Measurements from ENCODE around the gene ACVR2B.

DNA sequence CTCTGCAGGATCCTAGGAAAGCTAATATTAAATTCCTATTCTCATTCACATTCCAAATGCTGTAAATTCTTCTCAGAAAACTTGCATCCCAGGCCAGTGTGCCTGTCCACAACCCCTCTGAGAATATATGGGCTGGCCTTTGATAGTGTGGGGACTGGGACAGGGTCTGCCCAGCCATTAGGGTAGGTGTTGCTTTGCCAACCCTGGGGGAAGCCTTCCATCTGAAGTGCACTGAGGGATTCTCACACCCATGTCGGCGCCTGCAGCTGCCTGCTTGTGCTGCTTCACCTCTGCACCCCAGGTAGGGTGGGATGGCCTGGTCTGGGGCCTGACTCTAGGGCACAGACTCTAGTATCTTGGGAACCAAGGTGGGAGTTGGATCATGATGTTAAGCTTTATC, 27.2 kb downstream of the ACVR2B start:
- TF ChIP-seq, protein P1, sequence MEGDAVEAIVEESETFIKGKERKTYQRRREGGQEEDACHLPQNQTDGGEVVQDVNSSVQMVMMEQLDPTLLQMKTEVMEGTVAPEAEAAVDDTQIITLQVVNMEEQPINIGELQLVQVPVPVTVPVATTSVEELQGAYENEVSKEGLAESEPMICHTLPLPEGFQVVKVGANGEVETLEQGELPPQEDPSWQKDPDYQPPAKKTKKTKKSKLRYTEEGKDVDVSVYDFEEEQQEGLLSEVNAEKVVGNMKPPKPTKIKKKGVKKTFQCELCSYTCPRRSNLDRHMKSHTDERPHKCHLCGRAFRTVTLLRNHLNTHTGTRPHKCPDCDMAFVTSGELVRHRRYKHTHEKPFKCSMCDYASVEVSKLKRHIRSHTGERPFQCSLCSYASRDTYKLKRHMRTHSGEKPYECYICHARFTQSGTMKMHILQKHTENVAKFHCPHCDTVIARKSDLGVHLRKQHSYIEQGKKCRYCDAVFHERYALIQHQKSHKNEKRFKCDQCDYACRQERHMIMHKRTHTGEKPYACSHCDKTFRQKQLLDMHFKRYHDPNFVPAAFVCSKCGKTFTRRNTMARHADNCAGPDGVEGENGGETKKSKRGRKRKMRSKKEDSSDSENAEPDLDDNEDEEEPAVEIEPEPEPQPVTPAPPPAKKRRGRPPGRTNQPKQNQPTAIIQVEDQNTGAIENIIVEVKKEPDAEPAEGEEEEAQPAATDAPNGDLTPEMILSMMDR (conservative IDR thresholded peaks at IDR 0.05; ENCODE audit: low read depth, low read length), result no peak
- TF ChIP-seq EZH2 (IDR thresholded peaks at IDR 0.05; ENCODE audit: low read length, unreplicated experiment) (no peak), EZH2phosphoT487 (IDR thresholded peaks at IDR 0.05; ENCODE audit: borderline replicate concordance, low read length) (no peak)

Measured in PC-3 (cell line).